Measurements from ENCODE around the gene RNU6-9.
A peak's percentile ranks its signal among the peaks of the same experiment; 100 is the strongest.

The RNU6-9 gene

DNA sequence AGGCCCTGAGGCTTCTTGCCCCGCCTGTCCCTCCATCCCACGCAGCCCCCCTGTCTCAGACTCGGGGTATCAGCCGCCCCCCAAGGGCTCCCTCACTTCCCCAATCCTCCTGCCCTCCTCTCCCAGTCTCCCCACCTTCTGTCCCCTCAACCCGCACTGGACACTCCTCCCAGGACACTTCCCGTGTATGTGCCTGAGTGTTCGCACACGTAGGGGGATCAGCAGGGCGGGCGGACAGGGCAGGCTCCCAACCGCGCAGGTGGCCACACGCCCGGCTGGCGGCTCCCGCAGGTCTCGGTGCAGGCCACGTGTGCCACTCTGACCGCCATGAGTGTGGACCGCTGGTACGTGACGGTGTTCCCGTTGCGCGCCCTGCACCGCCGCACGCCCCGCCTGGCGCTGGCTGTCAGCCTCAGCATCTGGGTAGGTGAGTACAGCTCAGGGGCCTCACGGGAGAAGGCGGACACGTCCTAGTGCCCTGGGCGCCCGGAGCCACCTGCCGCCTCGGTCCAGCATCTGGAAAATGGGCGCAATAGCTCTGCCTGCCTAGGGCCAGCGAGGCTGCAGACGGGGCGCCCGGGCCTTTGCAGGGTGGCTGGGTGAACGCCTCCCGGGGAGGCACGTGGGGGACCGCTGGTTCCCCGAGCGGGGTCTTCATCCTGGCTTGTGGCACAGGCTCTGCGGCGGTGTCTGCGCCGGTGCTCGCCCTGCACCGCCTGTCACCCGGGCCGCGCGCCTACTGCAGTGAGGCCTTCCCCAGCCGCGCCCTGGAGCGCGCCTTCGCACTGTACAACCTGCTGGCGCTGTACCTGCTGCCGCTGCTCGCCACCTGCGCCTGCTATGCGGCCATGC is 26.1 kb downstream of the RNU6-9 start:
- peak; percentile 40 for DNase-seq

DNA sequence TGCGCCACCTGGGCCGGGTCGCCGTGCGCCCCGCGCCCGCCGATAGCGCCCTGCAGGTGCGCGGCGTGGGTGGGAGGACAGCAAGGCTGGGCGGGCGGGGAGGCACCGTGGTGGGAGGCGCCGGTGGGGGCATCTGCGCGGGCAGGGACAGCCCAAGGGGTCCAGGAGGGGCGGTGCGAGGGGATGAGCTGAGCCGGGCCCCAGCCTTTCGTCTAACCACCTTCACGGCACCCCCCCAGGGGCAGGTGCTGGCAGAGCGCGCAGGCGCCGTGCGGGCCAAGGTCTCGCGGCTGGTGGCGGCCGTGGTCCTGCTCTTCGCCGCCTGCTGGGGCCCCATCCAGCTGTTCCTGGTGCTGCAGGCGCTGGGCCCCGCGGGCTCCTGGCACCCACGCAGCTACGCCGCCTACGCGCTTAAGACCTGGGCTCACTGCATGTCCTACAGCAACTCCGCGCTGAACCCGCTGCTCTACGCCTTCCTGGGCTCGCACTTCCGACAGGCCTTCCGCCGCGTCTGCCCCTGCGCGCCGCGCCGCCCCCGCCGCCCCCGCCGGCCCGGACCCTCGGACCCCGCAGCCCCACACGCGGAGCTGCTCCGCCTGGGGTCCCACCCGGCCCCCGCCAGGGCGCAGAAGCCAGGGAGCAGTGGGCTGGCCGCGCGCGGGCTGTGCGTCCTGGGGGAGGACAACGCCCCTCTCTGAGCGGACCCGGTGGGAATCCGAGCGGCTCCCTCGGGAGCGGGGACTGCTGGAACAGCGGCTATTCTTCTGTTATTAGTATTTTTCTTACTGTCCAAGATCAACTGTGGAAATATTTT is 27.0 kb downstream of the RNU6-9 start:
- DNase-seq = peak; percentile 78

GRCh38 chr19:924553-925086 is 31.3 kb downstream of the RNU6-9 start:
- no peak for DNase-seq

DNA sequence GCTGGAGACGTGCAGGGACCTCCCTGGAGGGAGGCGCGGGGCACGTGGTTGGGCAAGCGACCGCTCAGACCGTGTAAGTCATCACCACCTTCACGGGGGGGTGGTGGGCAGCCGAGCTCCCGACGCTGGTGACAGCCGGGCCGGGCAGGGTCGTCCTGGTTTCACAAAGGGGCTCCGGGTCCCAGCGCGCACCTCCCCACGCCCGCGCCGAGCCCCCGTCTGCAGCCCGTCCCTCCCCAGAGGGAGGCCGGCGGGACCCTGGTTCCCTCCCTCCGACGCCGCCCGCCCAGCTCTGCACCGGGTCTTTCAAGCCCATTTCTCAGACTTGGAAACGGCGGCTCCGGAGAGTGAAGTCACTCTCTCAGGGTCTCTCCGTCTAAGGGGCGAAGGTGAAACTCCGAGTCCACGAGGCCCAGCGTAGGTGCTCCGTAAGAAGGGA is 31.8 kb downstream of the RNU6-9 start:
- no peak for DNase-seq

- DNase-seq = peak; percentile 81
These were observed 32.4 kb downstream of the RNU6-9 start, which contains the start of gene ARID3A for GRCh38 chr19:925526-926322. Gene ARID3A (plus strand): TSS chr19:926035. CDS start chr19:929529, 3,494 bp downstream.

- no peak for DNase-seq
These were observed 33.0 kb downstream of the RNU6-9 start for GRCh38 chr19:926323-926588.

DNA sequence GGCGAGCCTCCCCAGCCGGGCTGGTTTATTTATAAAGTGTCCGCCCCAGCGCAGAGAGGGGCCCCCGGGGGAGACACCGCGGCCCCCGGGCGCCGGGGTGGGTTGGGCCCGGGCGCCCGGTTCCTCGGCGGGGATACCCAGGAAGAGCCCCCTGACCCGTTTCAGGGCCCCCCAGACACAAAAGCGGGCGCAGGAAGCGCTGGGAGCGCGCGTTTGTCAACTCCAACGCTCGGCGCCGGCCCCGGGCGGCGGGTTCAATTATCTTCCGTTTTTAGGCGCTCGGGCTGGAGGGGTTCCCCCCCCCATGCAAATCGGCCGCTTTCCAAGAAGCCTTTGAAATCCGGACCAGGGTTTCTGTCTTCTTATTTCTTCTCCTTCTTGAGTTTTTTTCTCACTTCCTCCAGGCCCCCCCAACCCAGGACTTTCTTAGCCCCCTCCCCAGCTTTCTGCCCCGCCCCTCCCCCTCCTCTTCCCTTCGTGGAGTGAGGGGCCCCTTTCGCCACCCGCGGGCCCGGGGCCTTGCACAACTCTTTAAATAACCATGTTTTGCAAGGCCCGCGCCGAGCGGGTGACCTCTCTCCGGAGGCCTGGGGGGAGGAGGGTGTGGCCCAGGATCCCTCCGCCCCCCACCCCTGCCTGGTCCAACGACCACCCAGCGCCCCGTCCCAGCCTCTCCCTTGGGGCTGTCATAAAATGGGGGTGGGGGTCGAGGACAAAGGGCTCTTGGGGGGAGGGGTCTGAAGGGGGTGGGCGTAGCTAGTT is 33.5 kb downstream of the RNU6-9 start:
- no peak for DNase-seq

- DNase-seq = no peak
These were observed 34.1 kb downstream of the RNU6-9 start for GRCh38 chr19:927351-927779.

DNA sequence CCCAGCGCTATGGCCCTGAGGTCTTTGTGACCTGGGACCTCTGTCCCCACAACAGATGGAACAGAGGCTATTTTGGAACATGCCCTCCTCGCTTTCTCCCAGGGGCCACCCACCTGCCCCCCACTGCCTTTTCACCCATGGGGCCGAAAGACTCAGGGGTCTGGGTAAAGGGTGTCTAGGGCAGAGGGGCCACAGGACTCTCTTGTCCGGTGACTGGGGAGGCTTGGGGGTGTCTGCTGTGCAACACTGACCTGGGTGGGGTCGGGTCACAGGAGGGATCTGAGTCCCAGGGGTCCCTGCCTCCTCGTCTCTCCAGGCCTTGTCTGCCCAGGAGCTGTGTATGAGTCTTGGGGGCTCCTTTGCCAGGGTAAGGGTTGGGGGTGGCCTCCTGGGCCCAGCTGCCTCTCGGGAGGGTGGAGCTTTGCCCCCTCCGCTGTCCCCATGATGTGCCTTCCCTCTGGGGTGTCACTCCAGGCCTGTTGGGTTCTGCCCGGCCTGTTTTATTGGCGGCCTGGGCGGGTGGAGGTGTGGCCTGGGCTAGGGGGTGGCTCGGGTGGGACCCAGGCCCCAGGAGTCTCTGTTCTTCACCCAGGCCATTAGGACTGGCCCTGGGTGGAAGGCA is 34.6 kb downstream of the RNU6-9 start:
- DNase-seq = no peak

- DNase-seq = no peak
These were observed 35.4 kb downstream of the RNU6-9 start for GRCh38 chr19:928471-929202.

- DNase-seq = no peak
These were observed 36.1 kb downstream of the RNU6-9 start for GRCh38 chr19:929203-929890.

DNA sequence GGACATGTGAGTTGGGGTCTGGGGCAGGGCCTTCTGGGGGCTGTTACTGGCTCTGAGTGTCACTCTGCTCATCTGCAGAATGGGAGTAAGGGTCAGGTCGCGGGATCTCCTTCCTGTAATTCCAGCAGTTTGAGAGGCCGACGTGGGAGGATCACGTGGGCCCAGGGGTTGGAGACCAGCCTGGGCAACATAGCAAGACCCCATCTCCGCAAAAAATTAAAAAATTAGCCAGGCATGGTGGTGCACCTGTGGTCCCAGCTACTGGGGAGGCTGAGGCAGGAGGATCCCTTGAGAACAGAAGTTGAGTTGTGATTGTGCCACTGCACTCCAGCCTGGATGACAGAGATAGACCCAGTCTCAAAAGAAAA is 36.6 kb downstream of the RNU6-9 start:
- DNase-seq = no peak

- DNase-seq = no peak
These were observed 38.8 kb downstream of the RNU6-9 start for GRCh38 chr19:931860-932647.

GRCh38 chr19:932648-933552 is 39.6 kb downstream of the RNU6-9 start:
- peak; percentile 50 for DNase-seq

DNA sequence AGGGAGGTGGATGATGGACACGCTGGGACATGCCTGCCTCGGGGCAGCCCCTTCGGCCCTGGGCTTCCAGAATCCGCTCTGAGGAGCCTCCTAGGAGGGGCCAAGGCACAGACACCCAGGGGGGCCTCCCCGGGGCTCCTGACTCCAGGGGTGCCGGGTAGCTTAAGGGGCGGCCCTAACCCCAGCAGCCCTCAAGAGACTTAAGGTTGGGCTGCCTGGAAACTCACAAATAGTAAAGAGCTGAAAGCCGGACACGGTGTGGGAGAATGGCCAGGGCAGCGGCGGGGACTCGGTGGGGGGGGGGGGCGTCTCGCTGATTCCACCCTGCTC is 40.2 kb downstream of the RNU6-9 start:
- DNase-seq = no peak

GRCh38 chr19:934197-934840 is 41.0 kb downstream of the RNU6-9 start:
- DNase-seq = no peak

DNA sequence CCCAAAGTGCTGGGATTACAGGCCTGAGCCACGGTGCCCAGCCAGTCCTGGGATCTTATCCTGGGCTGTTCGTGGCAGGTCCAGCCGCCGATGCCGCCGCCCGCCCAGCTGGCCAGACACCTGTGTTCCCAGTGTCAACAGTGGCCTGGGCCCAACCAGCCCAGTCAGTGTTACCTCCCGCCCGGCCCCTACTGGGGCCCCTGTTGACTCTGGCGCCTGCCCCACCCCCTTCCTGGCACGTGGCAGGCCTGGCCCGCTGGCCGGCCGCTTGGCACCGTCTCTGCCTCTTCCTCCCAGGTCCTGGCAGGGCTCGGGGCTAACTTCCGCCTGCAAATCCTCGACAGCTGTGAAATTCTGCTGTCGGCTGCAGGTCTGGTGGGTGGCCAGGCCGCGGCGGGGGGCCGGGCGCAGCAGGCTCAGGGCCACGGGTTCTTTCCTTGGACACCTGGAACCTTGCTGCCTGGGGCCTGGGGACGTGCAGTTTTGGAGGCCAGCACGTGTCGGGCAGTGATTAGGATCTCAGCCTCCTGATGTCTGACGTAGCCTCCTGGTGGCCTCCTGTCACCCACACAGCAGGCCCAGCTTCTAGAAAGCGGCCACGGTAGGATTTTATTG is 41.7 kb downstream of the RNU6-9 start:
- DNase-seq = no peak

GRCh38 chr19:936175-936546 is 42.9 kb downstream of the RNU6-9 start:
- DNase-seq = no peak

Data from CD4-positive, alpha-beta T cell treated with Interleukin-21 for 1 hour (primary cell).